GM19397 (cell line): Measurements from ENCODE around the gene FAM204A.

Experiments used
- ATAC-seq: cut with Tn5 transposase; IDR thresholded peaks from one replicate; pipeline ENCODE4 v1.9.1; 2021; ENCODE audit warnings: mild to moderate bottlenecking, moderate library complexity; ENCODE audit not compliant: unreplicated experiment

FAM204A gene

GRCh38 chr10:118341791-118342637 lies at the start of gene FAM204A:
Gene FAM204A (minus strand): TSS chr10:118342324. CDS start chr10:118336415, 5,909 bp downstream.
- peak; percentile 100 for ATAC-seq

DNA sequence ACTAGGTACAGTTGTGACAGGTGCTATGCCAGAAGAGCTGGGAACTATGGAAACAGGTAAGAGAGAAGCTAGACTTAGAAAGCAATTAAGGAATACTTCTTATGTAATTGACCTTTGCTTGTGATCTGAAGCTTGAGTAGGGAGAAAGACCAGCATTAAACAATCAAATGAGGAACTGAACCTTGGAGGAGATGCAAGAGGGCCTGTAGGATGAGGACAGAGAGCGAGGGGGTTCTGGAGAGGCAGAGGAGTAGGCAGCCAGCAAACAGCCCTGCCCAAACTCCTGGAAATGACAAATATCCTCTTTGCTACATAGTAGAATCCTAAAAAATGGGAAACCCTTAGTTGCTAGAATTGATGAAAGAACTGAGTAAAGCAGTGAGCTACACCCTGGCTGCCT lies 41.6 kb upstream of the FAM204A start:
- ATAC-seq, result no peak

GRCh38 chr10:118383063-118383689 lies 41.1 kb upstream of the FAM204A start:
- no peak for ATAC-seq

DNA sequence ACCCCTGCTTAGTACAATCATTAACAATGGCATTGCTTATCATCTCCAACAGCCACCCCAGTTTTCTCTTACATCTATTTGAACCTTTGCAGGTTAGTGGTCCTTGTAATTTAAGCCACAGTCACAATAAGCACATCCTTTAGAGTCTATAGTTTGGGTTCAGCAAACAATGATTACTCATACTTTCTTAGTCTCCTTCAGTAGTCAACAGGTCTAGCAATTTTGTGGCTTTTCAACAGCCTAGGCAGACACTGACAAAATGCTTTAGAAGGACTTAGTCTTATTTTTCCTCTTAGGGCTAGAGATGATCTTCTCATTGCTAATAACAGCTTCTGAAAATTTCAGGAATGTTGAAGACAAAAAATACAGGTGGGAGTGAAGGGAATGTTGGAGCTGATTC lies 32.3 kb upstream of the FAM204A start:
- no peak for ATAC-seq

GRCh38 chr10:118373786-118374185 lies 31.7 kb upstream of the FAM204A start:
- no peak for ATAC-seq

DNA sequence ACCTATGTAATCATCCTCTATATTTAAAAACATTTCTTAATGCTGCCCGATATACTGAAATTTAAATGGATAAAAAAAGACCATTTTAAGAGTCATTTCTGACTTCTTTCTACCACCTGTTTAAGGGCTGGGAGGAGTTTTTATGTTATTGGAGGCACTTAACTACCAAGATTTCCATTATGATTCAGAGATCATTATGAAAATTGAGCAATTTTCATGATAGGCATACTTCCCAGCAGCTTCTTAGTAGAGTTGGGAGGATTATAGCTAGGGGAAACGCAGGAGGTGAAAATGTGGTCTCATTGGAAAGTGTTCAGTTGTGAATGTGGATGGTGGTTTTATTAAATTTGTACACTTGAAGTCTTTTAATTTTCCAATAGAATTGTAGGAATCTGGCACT lies 28.4 kb upstream of the FAM204A start:
- no peak for ATAC-seq

- ATAC-seq, result no peak
These were observed 27.6 kb upstream of the FAM204A start for GRCh38 chr10:118369641-118370205.

DNA sequence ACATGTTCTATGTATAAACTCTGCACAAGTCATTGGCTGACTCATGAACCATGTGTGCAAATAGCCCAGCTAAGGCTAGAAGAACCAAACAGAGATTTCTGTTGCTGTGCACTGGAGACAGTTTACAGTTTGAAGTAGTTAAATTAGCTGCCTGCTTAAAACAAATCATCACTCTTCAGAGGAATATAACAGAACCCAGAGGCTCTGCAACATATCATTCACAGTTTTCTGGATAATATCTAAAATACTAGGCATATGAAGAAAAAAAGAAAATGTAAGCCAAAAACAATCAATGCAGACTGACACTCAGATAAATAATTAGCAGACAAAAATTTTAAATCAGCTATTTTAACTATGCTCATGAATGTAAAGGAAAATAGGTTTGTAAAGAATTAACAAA lies 23.6 kb upstream of the FAM204A start:
- no peak for ATAC-seq

DNA sequence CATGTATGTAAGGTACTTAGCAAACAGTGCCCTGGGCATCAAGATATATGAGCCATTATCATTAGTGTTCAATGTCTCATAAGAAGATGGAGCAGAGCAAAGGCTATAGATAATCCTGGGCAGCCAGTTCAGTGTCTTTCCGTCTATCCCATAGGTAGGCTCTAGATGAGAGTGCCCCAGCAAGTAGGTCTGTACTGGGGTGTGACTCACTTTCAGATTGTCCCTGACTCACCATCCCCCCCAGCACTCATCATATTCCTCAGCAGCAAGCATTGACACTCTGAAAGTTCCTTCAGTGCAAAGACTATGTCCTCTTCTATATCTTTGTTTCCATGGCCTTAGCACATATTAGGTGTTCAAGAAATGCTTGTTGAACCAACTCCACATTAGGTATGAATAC lies 20.0 kb upstream of the FAM204A start:
- no peak for ATAC-seq

DNA sequence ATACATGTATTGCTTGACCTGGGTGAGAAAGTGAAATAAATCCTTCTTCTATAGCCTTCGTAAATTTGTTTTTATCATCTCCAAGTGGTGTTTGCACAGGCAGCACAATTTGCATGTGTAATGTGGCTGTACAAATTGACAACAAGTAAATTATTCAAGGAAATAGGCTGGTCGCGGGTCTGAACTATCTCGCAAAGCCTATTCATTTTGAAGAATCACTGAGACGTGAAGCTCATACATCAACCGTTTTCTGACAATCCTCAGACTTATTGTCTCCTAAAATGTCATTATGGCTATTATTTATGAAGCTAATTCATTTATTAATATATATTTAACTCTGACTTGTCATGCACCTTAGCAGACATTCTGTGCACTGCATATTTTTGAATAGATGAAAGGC lies 16.2 kb upstream of the FAM204A start:
- ATAC-seq, result no peak

DNA sequence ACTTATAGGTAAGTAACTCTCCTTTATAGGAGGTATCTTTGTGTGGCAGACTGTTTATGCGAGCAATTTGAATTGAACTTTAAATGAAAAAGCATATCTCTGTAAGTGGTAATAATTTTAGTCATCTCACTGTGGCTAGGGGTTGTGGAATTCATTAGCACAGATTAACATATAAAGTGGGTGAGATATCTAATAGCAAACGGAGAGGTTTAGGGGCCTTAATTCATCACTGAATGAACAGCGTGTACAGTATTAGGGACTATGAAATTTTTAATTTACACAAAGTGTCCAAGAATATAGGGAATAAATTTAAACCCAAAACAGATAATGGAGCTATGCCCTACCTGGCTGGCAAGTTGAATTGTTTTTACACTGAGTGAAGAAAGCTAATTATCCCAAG lies 15.7 kb upstream of the FAM204A start:
- ATAC-seq, result no peak

DNA sequence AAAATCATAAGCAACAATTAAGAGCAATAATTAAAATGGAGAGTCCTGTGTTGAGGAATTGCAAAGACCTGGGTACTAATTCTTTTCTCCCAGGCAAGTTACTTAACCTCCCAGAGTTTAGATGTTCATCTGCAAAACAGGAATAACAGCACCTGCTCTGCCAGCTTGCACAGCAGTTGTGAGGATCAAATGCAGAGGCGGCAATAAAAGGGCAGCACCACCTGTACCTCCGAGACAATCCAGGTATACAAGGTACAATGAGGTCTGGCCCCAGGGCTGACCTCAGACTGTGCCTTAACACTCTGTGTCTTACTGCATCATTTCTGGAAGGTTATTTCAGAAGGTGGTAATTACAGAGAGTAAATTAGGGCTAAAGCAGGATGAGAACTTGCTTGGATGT lies 14.5 kb upstream of the FAM204A start:
- ATAC-seq, result no peak

DNA sequence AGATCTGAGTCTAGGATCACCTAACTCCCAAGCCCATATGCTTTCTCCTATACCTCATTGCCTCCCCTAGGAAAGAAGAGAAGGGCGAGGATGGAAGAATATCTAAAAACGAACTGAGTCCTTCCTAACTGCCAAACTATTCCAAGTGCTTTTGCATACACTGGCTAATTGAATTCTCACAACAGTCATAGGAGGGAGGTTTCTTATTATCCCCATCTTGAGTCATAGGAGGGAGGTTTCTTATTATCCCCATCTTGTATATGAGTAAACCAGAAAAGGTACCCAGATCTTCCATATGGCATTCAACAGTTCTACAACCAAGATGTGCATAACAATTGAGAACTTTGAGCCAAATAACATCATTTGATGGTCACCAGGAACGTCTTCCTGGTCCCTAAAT lies 13.1 kb upstream of the FAM204A start:
- ATAC-seq, result no peak

- ATAC-seq, result no peak
These were observed 7.1 kb upstream of the FAM204A start for GRCh38 chr10:118349235-118349634.

DNA sequence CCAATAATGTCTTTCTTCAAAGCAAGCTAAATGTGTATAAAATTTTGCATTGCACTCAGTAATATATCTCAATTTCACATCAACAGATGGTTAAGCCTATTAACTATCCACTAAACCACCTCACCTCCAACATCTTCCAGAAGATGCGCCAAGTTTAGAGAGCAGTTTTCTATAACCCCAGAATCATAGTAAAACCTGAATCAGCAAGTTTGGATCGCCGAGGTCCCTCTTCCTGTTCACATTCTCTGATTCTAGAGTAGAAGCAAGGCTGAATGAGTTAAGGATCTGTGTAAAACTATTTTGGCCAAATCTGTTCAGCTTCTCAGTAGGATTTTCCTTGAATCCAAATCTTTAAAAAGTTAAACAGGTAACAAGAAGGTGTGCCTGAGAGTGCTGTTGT lies 1.4 kb upstream of the FAM204A start:
- ATAC-seq, result no peak

DNA sequence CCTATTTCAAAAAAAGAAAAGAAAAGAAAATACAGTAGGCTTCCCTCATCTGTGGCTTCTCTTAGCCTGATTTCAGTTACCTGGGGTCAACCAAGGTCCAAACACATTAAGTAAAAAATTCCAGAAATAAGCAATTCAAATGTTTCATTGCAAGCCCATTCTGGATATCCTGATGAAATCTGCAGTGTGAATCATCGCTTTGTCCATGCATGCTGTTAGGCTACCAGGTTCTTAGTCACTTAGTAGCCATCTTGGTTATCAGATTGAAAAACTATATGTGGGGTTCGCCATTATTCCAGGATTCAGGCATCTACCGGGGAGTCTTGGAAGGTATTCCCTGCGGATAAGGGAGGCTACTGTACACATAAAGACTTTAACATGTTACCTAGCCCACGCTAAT lies 991 bp upstream of the FAM204A start:
- ATAC-seq, result no peak

DNA sequence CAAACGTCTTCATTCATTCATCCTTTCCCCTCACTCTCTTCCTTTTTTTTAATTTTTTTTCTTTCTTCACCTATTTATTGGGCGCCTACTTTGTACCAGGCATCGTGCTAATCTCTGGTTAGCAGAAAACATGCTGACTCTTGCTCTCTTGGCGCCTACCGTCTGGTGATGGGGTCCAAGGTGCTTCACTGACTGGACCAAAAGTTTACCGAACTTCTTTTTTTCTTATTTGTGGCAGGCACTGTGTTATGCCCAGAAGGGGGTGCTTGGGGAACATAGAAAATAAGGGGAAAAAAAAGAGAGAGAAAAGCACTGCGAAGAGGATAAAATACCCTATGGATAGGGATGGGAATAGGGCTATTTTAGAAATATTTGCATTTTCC lies 505 bp upstream of the FAM204A start:
- no peak for ATAC-seq

- no peak for ATAC-seq
These were observed 1.6 kb downstream of the FAM204A start for GRCh38 chr10:118340486-118340885.

DNA sequence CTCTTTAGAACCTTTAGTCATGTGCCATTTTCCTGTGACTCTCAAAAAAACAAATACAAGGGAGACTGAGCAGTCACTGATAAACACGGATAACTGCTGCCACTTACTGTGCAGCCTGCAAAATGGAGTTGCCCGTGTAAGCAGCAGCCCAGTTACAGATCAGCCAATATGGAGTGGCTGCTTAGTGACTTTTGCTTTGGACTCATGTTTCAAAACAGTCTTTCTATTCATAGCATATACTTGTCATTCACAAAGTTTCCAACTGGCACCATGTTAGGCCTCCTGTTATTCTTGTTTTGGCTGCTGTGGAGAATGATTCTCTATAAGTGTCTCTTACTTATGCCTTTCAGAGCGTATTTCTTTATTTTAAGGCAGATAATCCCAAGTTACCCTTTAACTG lies 3.0 kb downstream of the FAM204A start:
- no peak for ATAC-seq

GRCh38 chr10:118337356-118337755 lies 4.8 kb downstream of the FAM204A start:
- no peak for ATAC-seq

GRCh38 chr10:118333871-118334270 lies 8.3 kb downstream of the FAM204A start:
- ATAC-seq, result no peak
